PC-9 (cell line): ENCODE data around the gene ANKDD1B. TPM values are rescaled to one million over a fixed set of nuclear protein-coding genes. Genes with fewer than 3 reads are reported as not detected.
A peak's percentile ranks its signal among the peaks of the same experiment; 100 is the strongest.
"Not testable (repeated sequence)": the region's sequence is repeated elsewhere in the genome, so short reads cannot be mapped to it uniquely, and the experiment has no call there.

Source experiments
- BruUV-seq: library from RNA; stranded (reverse); fragments of 400-500 nt; replicated peaks from 2 replicates; lab custom pipeline; 2021; lab: Mats Ljungman, UMichigan
- CTCF ChIA-PET: fragments of 300-600 bp; sonication (Branson Sonifier 250); formaldehyde crosslinking; loops from one replicate; lab custom pipeline; 2022; ENCODE audit warnings: antibody characterized with exemption; lab: Charles Lee
- POLR2A ChIA-PET: fragments of 300-600 bp; sonication (Branson Sonifier 250); formaldehyde crosslinking; loops from one replicate; lab custom pipeline; 2022; ENCODE audit warnings: antibody characterized with exemption; ENCODE audit not compliant: unreplicated experiment; lab: Charles Lee
- DNase-seq, 2 experiments: peaks; one replicate each; pipeline versions ENCODE4 v3.0.0 to v3.0.0-alpha.2; 2015 to 2022; ENCODE audit warnings: mixed read lengths in 1 of 2
- H2AFZ ChIP-seq: fragments of 200-600 bp; sonication (generic); 2 replicates; pipeline ENCODE4 v1.8.1; 2017; ENCODE audit warnings: antibody characterized with exemption
- H3F3A ChIP-seq: fragments of 200-600 bp; sonication (generic); 2 replicates; pipeline ENCODE4 v1.8.1; 2017; ENCODE audit warnings: antibody characterized with exemption, mild to moderate bottlenecking, low read depth; ENCODE audit not compliant: insufficient read depth
- H3K27ac ChIP-seq: fragments of 200-600 bp; sonication (generic); 2 replicates; pipeline ENCODE4 v1.6.1; 2016; ENCODE audit warnings: mixed run types
- H3K27me3 ChIP-seq: fragments of 200-600 bp; sonication (generic); 2 replicates; pipeline ENCODE4 v1.6.1; 2016; ENCODE audit warnings: low read depth, mixed run types; ENCODE audit not compliant: insufficient read depth
- H3K36me3 ChIP-seq: fragments of 200-600 bp; sonication (generic); 2 replicates; pipeline ENCODE4 v1.6.1; 2016; ENCODE audit warnings: low read depth, mixed run types
- H3K4me1 ChIP-seq: fragments of 200-600 bp; sonication (generic); replicated peaks from 2 replicates; pipeline ENCODE4 v1.6.1; 2016; ENCODE audit warnings: mixed run types; ENCODE audit not compliant: insufficient read depth
- H3K4me2 ChIP-seq: fragments of 200-600 bp; sonication (generic); 2 replicates; pipeline ENCODE4 v1.6.1; 2017; ENCODE audit warnings: mixed run types
- H3K4me3 ChIP-seq: fragments of 200-600 bp; sonication (generic); 2 replicates; pipeline ENCODE4 v1.6.1; 2016; ENCODE audit warnings: mixed run types
- H3K79me2 ChIP-seq: fragments of 200-600 bp; sonication (generic); 2 replicates; pipeline ENCODE4 v1.6.1; 2017; ENCODE audit warnings: low read depth, mixed run types
- H3K9me2 ChIP-seq: fragments of 200-600 bp; sonication (generic); 2 replicates; pipeline ENCODE4 v1.8.1; 2017; ENCODE audit warnings: mild to moderate bottlenecking; ENCODE audit not compliant: insufficient read depth
- H3K9me3 ChIP-seq: fragments of 200-600 bp; sonication (generic); 2 replicates; pipeline ENCODE4 v1.8.1; 2016; ENCODE audit warnings: low read depth; ENCODE audit not compliant: insufficient read depth
- H4K20me1 ChIP-seq: fragments of 200-600 bp; sonication (generic); 2 replicates; pipeline ENCODE4 v1.8.1; 2017; ENCODE audit not compliant: insufficient read depth
- EZH2 ChIP-seq: fragments of 200-600 bp; sonication (generic); IDR thresholded peaks from 2 replicates; pipeline ENCODE4 v1.8.0; 2017; ENCODE audit warnings: antibody characterized with exemption, low read depth
- intact Hi-C: fragments of 100-400 bp; cut with micrococcal nuclease; formaldehyde crosslinking; loops from one replicate; pipeline ENCODE4 v1.10.0; 2022; ENCODE audit not compliant: unreplicated experiment
- total RNA-seq: library from RNA; stranded (reverse); gene quantifications from 2 replicates; pipeline ENCODE4 v1.2.3, GENCODE V29; 2021
- TF ChIP-seq, protein P1 (sequence below): fragments of 200-600 bp; sonication (generic); conservative IDR thresholded peaks from 2 replicates; pipeline ENCODE4 v1.6.1; 2017; ENCODE audit warnings: mixed run types, antibody characterized with exemption, mild to moderate bottlenecking, moderate library complexity

ANKDD1B gene
- total RNA-seq, 1 experiment from 2014 or later = 0.31 TPM

DNA sequence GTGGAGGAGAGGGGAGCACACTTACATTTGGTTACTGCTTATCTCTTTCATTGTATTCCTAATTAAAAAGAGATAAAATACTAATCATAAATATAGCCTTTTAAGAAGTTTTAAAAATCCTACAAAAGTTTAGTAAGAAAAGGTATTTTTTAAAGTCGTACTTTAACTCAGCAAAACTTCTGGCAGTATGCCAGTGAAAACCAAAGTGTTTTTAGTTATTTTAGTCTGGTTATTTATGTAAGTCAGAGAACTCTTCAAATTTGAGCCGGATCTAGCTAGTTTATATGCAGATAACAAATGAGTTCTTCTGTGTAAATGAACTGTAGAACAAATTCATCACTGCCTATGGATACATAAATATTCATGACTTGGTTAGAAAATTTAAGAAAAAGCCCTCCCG lies 36.5 kb upstream of the ANKDD1B start:
- Histone ChIP-seq H3K27me3 (no peaks in the 10 kb centered on the region), H4K20me1 (no peaks in the 10 kb centered on the region), H3K79me2 (no peaks in the 10 kb centered on the region), H3K36me3 (no peaks in the 10 kb centered on the region), H3F3A (0 out of 2 replicates have a peak, but pooled peaks cover 4% of the 10 kb centered on the region), H3K9me2 (no peaks in the 10 kb centered on the region), H3K27ac (no peak overlapping the region), H2AFZ (no peak overlapping the region), H3K9me3 (no peaks in the 10 kb centered on the region), H3K4me2 (no peak overlapping the region), H3K4me3 (no peak overlapping the region), H3K4me1 (no peaks in the 10 kb centered on the region)
- no TSS peak for BruUV-seq
- CTCF ChIA-PET = no interaction called here
- DNase-seq = no peak
- TF ChIP-seq EZH2 = no peak
- TF ChIP-seq, protein P1, sequence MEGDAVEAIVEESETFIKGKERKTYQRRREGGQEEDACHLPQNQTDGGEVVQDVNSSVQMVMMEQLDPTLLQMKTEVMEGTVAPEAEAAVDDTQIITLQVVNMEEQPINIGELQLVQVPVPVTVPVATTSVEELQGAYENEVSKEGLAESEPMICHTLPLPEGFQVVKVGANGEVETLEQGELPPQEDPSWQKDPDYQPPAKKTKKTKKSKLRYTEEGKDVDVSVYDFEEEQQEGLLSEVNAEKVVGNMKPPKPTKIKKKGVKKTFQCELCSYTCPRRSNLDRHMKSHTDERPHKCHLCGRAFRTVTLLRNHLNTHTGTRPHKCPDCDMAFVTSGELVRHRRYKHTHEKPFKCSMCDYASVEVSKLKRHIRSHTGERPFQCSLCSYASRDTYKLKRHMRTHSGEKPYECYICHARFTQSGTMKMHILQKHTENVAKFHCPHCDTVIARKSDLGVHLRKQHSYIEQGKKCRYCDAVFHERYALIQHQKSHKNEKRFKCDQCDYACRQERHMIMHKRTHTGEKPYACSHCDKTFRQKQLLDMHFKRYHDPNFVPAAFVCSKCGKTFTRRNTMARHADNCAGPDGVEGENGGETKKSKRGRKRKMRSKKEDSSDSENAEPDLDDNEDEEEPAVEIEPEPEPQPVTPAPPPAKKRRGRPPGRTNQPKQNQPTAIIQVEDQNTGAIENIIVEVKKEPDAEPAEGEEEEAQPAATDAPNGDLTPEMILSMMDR = no peak
- POLR2A ChIA-PET = no interaction called here
- intact Hi-C loops = no loop called here

DNA sequence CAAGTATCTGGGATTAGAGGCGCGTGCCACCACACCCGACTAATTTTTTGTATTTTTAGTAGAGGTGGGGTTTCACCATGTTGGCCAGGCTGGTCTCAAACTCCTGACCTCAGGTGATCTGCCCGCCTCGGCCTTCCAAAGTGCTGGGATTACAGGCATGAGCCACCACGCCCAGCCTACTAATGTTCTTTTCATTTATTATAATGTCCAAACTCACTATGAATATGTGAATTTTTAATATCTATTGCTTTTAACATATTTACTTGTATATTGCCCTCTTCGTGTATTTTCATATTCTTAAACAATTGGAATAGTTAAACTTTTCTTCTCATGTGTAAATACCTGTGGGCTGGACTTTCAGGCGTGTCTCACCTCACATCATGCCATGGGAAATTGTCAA lies 33.0 kb upstream of the ANKDD1B start:
- BruUV-seq, H3K4me2 ChIP-seq, H2AFZ ChIP-seq, H3K4me1 ChIP-seq, H3K4me3 ChIP-seq, H3K9me3 ChIP-seq, H3K27me3 ChIP-seq, H3K79me2 ChIP-seq, POLR2A ChIA-PET, H3K27ac ChIP-seq, H3F3A ChIP-seq, intact Hi-C loops, CTCF ChIA-PET, H3K9me2 ChIP-seq, H3K36me3 ChIP-seq, H4K20me1 ChIP-seq, DNase-seq: not testable (repeated sequence)

DNA sequence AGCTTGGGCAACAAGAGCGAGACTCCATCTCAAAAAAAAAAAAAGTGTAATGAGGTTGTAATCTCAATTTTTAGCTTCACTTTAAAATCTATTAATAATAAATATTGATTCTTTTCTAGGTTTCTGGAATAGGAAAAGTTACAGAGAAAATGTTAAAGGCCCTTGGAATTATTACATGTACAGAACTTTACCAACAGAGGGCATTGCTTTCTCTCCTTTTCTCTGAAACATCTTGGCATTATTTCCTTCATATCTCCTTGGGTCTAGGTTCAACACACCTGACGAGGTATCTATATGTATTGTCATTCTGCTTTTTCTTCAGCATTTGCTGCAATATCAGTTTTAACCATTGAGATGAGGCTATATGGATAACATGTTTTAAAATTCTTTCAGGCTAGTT lies 26.6 kb upstream of the ANKDD1B start:
- Histone ChIP-seq H3K4me3 (no peak overlapping the region), H3K9me3 (no peaks in the 10 kb centered on the region), H3K36me3 (no peaks in the 10 kb centered on the region), H3K27ac (no peak overlapping the region), H3K4me1 (no peaks in the 10 kb centered on the region), H3K79me2 (no peaks in the 10 kb centered on the region), H3K9me2 (no peaks in the 10 kb centered on the region), H3K4me2 (no peak overlapping the region), H3F3A (no peaks in the 10 kb centered on the region), H3K27me3 (no peaks in the 10 kb centered on the region), H4K20me1 (no peaks in the 10 kb centered on the region), H2AFZ (no peak overlapping the region)
- POLR2A ChIA-PET = interaction anchor here (0.7 kb wide), 1 partner anchor 9 kb away, joined by 10 read pairs; no protein-coding TSS in a partner anchor
- DNase-seq = no peak
- TF ChIP-seq, protein P1 = peak; percentile 60
- TF ChIP-seq EZH2 = no peak
- CTCF ChIA-PET = no interaction called here
- no TSS peak for BruUV-seq
- intact Hi-C loops = loop anchor here (5.0 kb wide), 1 partner anchor 98 kb away; no protein-coding TSS in a partner anchor

DNA sequence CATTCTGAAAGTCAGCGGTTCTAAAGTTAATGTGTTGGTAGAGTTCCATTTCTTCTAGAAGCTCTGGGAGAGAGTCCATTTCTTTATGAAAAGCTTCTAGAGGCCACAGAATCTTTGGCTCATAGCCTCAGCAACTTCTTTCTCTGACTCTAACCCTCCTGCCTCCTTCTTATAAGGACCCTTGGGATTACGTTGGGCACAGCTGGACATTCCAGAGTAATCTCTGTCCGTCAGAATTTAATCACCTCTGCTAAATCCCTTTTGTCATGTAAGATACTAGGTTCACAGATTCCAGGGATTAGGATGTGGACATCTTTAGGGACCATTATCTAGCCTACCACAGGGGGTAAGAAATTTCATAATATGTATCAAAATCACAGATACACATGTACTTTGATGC lies 22.6 kb upstream of the ANKDD1B start:
- Histone ChIP-seq H3K27me3 (no peaks in the 10 kb centered on the region), H4K20me1 (no peaks in the 10 kb centered on the region), H3K4me2 (no peak overlapping the region), H2AFZ (no peak overlapping the region), H3F3A (no peaks in the 10 kb centered on the region), H3K27ac (no peak overlapping the region), H3K4me1 (no peaks in the 10 kb centered on the region), H3K36me3 (no peaks in the 10 kb centered on the region), H3K9me2 (no peaks in the 10 kb centered on the region), H3K79me2 (no peaks in the 10 kb centered on the region), H3K9me3 (no peaks in the 10 kb centered on the region), H3K4me3 (no peak overlapping the region)
- intact Hi-C loops = no loop called here
- CTCF ChIA-PET = interaction anchor here (0.6 kb wide), 1 partner anchor 30 kb away, joined by 8 read pairs; no protein-coding TSS in a partner anchor
- BruUV-seq = no TSS peak
- DNase-seq = no peak
- POLR2A ChIA-PET = no interaction called here
- TF ChIP-seq, protein P1 = no peak
- no peak for TF ChIP-seq EZH2
